GM06990 (cell line): ENCODE results near the gene SERTAD4.

ENCODE experiments used
- DNase-seq: peaks from one replicate; pipeline ENCODE4 v3.0.0-alpha.2; 2011; ENCODE audit not compliant: insufficient read length; ENCODE audit errors: extremely low read depth
- H3K27me3 ChIP-seq: replicated peaks from 2 replicates; pipeline ENCODE4 v1.6.0; 2011; ENCODE audit warnings: low read length; ENCODE audit not compliant: control insufficient read depth, insufficient read depth
- H3K36me3 ChIP-seq: 2 replicates; pipeline ENCODE4 v1.5.1; 2011; ENCODE audit warnings: low read length; ENCODE audit not compliant: control insufficient read depth, insufficient read depth
- H3K4me3 ChIP-seq: replicated peaks from 2 replicates; pipeline ENCODE4 v1.5.1; 2011; ENCODE audit warnings: low read depth, mild to moderate bottlenecking, control low read depth, low read length
- TF ChIP-seq, protein P1 (sequence below): IDR thresholded peaks from 2 replicates; pipeline ENCODE4 v1.5.1; 2011; ENCODE audit warnings: low read length, control low read depth, mild to moderate bottlenecking, inconsistent platforms; ENCODE audit not compliant: insufficient read depth, poor library complexity, severe bottlenecking

The SERTAD4 gene

GRCh38 chr1:210237981-210238380, 5.4 kb downstream of the SERTAD4 start:
- Histone ChIP-seq H3K36me3 (no peaks in the 10 kb centered on the region), H3K27me3 (no peaks in the 10 kb centered on the region; the same call in none of the 2 replicates), H3K4me3 (no peak overlapping the region)
- TF ChIP-seq, protein P1, sequence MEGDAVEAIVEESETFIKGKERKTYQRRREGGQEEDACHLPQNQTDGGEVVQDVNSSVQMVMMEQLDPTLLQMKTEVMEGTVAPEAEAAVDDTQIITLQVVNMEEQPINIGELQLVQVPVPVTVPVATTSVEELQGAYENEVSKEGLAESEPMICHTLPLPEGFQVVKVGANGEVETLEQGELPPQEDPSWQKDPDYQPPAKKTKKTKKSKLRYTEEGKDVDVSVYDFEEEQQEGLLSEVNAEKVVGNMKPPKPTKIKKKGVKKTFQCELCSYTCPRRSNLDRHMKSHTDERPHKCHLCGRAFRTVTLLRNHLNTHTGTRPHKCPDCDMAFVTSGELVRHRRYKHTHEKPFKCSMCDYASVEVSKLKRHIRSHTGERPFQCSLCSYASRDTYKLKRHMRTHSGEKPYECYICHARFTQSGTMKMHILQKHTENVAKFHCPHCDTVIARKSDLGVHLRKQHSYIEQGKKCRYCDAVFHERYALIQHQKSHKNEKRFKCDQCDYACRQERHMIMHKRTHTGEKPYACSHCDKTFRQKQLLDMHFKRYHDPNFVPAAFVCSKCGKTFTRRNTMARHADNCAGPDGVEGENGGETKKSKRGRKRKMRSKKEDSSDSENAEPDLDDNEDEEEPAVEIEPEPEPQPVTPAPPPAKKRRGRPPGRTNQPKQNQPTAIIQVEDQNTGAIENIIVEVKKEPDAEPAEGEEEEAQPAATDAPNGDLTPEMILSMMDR: no peak
- no peak for DNase-seq

GRCh38 chr1:210239349-210240111, 6.9 kb downstream of the SERTAD4 start:
- TF ChIP-seq, protein P1: no peak
- no peaks in the 10 kb centered on the region for H3K36me3 ChIP-seq
- DNase-seq: no peak
- H3K4me3 ChIP-seq: no peak overlapping the region
- no peaks in the 10 kb centered on the region; the same call in 1 of the 2 replicates for H3K27me3 ChIP-seq

DNA sequence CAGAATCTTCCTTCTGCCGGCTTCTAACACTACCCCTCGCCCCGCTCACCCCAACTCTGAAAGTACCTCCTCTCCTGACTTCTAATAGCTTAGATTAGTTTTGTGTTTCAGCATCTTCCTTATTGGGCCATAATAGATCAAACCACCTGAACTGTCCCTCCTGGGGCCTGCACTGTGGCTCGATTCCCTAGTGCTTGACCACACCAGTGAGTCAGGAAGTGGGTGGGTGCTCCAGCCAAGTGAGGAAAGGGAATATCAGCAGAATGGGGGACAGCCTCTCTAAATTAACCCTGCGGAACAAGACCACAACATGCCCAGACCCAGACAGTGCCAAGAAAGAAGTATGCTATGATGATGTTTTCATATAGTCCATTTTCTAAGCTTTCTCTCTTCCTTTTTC, 8.5 kb downstream of the SERTAD4 start:
- Histone ChIP-seq H3K36me3 (no peaks in the 10 kb centered on the region), H3K4me3 (no peak overlapping the region), H3K27me3 (no peaks in the 10 kb centered on the region; the same call in 1 of the 2 replicates)
- TF ChIP-seq, protein P1: no peak
- DNase-seq: no peak

GRCh38 chr1:210244746-210245367, 12.3 kb downstream of the SERTAD4 start:
- no peak for DNase-seq
- H3K4me3 ChIP-seq: no peak overlapping the region
- TF ChIP-seq, protein P1: no peak
- H3K36me3 ChIP-seq: no peaks in the 10 kb centered on the region
- H3K27me3 ChIP-seq: no peaks in the 10 kb centered on the region; the same call in 1 of the 2 replicates

- no peaks in the 10 kb centered on the region for H3K36me3 ChIP-seq
- H3K4me3 ChIP-seq: no peak overlapping the region
- H3K27me3 ChIP-seq: no peaks in the 10 kb centered on the region; the same call in none of the 2 replicates
- DNase-seq: no peak
- TF ChIP-seq, protein P1: no peak
Measured at GRCh38 chr1:210246447-210246846, 13.9 kb downstream of the SERTAD4 start.
